ENCODE measurements around the gene IFT27. TPM values are rescaled to one million over a fixed set of nuclear protein-coding genes. Genes with fewer than 3 reads are reported as not detected.

The IFT27 gene
- total and polyA plus RNA-seq, 8 donors: 11.7 to 23.8 (median 15.4) TPM

DNA sequence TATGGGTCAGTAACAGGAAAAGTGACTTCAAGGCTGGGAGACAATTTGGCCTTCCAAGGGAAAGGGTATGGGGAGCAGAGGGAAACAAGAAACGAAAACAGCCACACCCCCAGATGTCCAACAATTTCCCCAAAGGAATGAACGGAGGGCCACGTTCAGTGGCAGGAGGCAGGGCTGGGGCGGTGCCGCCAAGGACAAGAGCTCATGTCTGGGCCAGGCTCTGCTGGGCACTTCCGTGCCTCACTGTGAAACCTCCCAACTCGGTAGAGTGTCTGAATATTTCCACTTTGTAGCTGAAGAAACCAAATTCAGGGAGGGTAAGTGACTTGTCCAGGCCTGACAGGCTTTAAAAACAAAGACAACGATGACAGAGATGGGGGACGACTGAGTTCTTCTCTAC, 11.9 kb downstream of the IFT27 start:
- Histone ChIP-seq H3K4me1 (peaks cover 0 to 6% (median 5%) of the 10 kb centered on the region in 3 donors), H3K4me3 (no peak overlapping the region), H3K9me3 (no peaks in the 10 kb centered on the region), H3K27me3 (no peaks in the 10 kb centered on the region), H3K27ac (no peak overlapping the region), H3K36me3 (peaks cover 0 to 11% (median 0%) of the 10 kb centered on the region in 3 donors)
- ATAC-seq (no peak), FAIRE-seq (no peak), DNase-seq (peak in 1 of 6 donors; percentile 36)
- WGBS, 2 donors: 89 to 92% methylated on average over 9 of the region's 9 CpGs
- intact Hi-C loops (cut with DNase I): loop anchor here in 2 of 3 donors (10.0 kb wide), 2 partner anchors 209 to 219 kb away; no protein-coding TSS in a partner anchor
- TF ChIP-seq, protein P1, sequence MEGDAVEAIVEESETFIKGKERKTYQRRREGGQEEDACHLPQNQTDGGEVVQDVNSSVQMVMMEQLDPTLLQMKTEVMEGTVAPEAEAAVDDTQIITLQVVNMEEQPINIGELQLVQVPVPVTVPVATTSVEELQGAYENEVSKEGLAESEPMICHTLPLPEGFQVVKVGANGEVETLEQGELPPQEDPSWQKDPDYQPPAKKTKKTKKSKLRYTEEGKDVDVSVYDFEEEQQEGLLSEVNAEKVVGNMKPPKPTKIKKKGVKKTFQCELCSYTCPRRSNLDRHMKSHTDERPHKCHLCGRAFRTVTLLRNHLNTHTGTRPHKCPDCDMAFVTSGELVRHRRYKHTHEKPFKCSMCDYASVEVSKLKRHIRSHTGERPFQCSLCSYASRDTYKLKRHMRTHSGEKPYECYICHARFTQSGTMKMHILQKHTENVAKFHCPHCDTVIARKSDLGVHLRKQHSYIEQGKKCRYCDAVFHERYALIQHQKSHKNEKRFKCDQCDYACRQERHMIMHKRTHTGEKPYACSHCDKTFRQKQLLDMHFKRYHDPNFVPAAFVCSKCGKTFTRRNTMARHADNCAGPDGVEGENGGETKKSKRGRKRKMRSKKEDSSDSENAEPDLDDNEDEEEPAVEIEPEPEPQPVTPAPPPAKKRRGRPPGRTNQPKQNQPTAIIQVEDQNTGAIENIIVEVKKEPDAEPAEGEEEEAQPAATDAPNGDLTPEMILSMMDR (IDR thresholded peaks at IDR 0.05): no peak

DNA sequence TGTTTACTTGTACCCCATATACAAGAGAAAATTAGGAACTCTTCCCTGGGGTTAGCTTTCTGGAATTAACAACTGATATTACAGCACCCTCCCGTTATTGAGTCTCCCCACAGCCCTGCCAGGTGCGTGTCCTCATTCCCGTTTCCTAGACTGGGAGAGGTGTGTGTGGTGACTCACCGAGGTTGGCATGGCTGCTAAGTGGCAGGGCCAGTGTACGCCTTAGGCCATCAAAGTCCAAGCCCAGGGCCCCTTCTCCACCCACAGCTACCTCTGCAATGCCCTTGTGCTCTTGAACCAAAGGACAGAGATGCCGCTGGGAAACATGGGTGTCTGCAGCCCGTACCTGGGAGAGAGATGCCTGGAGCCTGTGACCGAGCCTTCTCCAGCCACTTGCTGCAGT, 12.3 kb downstream of the IFT27 start:
- DNase-seq: peak in 1 of 6 donors; percentile 22
- Histone ChIP-seq H3K27me3 (no peaks in the 10 kb centered on the region), H3K36me3 (peaks cover 0 to 11% (median 0%) of the 10 kb centered on the region in 3 donors), H3K4me3 (no peak overlapping the region), H3K27ac (no peak overlapping the region), H3K9me3 (no peaks in the 10 kb centered on the region), H3K4me1 (peaks cover 0 to 6% (median 5%) of the 10 kb centered on the region in 3 donors)
- intact Hi-C loops (cut with DNase I): loop anchor here in 2 of 3 donors (10.0 kb wide), 2 partner anchors 209 to 219 kb away; no protein-coding TSS in a partner anchor
- TF ChIP-seq, protein P1 (IDR thresholded peaks at IDR 0.05): no peak
- no peak for FAIRE-seq
- 91 to 96% methylated on average over 8 of the region's 8 CpGs for WGBS, 2 donors
- ATAC-seq: no peak

DNA sequence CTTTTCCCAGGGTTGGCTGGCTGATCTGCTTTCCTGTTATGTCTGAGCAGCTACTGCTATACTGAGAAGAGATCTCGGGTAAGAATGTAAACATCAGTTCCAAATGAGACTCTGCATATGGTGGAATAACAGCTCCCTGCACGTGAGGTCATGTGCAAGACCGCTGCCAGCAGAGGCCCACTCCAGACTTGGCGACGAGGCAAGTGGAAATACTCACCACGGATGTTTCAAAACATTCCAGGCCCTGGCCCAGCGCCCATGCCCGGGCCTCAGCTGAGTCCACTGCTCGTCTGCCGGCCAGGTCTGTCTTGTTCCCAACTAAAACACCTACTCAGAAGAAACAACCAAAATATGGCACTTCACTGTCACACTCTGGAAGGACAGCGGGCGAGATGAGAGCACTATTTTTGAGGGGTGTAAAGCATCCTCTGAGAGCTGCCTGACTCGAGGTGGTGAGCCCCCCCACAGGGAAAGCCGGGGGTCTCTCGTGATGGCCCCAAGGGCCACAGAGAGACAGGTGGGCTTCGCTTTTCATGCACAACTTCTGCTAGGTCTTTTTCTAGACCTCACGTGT, 13.1 kb downstream of the IFT27 start:
- Histone ChIP-seq H3K27me3 (no peaks in the 10 kb centered on the region), H3K4me1 (peaks cover 0 to 6% (median 5%) of the 10 kb centered on the region in 3 donors), H3K27ac (no peak overlapping the region), H3K36me3 (peaks cover 0 to 11% (median 0%) of the 10 kb centered on the region in 3 donors), H3K9me3 (no peaks in the 10 kb centered on the region), H3K4me3 (no peak overlapping the region)
- no peak for FAIRE-seq
- TF ChIP-seq, protein P1 (IDR thresholded peaks at IDR 0.05): no peak
- ATAC-seq: no peak
- DNase-seq: peak in 1 of 6 donors; percentile 49
- intact Hi-C loops (cut with DNase I): loop anchor here in 2 of 3 donors (10.0 kb wide), 2 partner anchors 208 to 218 kb away; no protein-coding TSS in a partner anchor
- 82 to 84% methylated on average over 17 of the region's 17 CpGs for WGBS, 2 donors

DNA sequence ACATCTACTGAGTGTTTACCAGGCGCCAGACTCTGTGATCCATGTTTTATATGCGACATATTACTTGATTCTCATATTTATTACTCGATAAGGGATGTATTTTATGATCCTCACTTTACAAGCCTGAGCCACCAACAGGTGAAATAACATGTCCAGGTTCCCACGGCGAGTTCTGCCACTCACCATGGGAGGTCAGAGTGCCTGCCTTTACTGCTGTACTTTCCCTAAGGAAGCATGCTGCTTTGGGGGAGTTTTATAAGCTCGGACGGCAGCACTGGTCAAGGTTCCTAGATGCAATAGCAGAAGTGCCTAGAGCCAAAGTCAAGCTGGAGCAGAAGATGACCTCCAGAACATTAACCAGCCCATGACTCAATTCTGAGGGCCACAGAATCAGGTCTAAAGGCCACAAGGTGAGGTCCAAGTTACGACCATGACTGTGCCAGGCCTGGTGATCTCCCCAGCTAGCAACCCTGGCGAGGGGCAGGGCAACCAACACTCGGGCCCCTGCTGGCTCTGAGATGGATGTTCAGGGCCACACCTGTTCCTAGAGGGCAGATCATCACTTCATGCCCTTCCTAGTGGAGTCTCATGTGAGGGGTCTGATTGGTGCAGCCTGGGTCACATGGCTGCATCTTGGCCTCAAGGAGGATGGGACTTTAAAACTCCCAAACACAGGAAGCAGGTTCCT, 14.2 kb downstream of the IFT27 start:
- no peak overlapping the region for H3K27ac ChIP-seq
- FAIRE-seq: no peak
- H3K9me3 ChIP-seq: no peaks in the 10 kb centered on the region
- H3K4me1 ChIP-seq: peaks cover 0 to 6% (median 5%) of the 10 kb centered on the region in 3 donors
- DNase-seq: peak in 2 of 6 donors; percentile 46
- H3K36me3 ChIP-seq: peaks cover 0 to 4% (median 0%) of the 10 kb centered on the region in 3 donors
- 43 to 45% methylated on average over 10 of the region's 10 CpGs for WGBS, 2 donors
- TF ChIP-seq, protein P1 (IDR thresholded peaks at IDR 0.05): no peak
- peak in 3 of 4 donors; percentile 61 to 70 (median 61) for ATAC-seq
- no peaks in the 10 kb centered on the region for H3K27me3 ChIP-seq
- intact Hi-C loops (cut with DNase I): loop anchor here in 2 of 3 donors (10.0 kb wide), 2 partner anchors 207 to 217 kb away; no protein-coding TSS in a partner anchor
- H3K4me3 ChIP-seq: no peak overlapping the region

Measured in pancreas (tissue), 10 donors.